Measurements from ENCODE around the gene ABI3. TPM values are rescaled to one million over a fixed set of nuclear protein-coding genes. Genes with fewer than 3 reads are reported as not detected.

The ABI3 gene
- total RNA-seq, 1 donor from 2014 or later = 0.77 TPM

GRCh38 chr17:49187301-49187700, 23.2 kb upstream of the ABI3 start:
- Histone ChIP-seq H4K20me1 (ENCODE audit: insufficient read depth, low read length) (no peaks in the 10 kb centered on the region), H3K27ac (ENCODE audit: low read depth, low read length) (no peak overlapping the region), H3K79me2 (ENCODE audit: insufficient read depth, low read length) (no peaks in the 10 kb centered on the region), H3K9ac (ENCODE audit: low read length) (no peak overlapping the region), H3K4me2 (ENCODE audit: low read length) (no peak overlapping the region), H3K4me1 (ENCODE audit: insufficient read depth, low read length) (peaks cover 5% of the 10 kb centered on the region), H3K27me3 (ENCODE audit: insufficient read depth, low read length) (no peaks in the 10 kb centered on the region), H3K9me3 (ENCODE audit: insufficient read depth, low read depth, low read length) (peaks cover 5% of the 10 kb centered on the region), H2AFZ (ENCODE audit: low read depth, low read length) (no peak overlapping the region), H3K4me3 (ENCODE audit: insufficient read depth, low read depth, low read length) (no peak overlapping the region), H3K36me3 (ENCODE audit: insufficient read depth, low read length) (no peaks in the 10 kb centered on the region)
- H3K27me3 Mint-ChIP-seq (ENCODE audit: low read depth, unreplicated experiment) = peaks cover 4% of the 10 kb centered on the region
- H3K27ac Mint-ChIP-seq (ENCODE audit: unreplicated experiment) = no peak overlapping the region
- FAIRE-seq (no peak), DNase-seq (ENCODE audit: low read depth) (no peak)
- no peaks in the 10 kb centered on the region for H3K4me1 Mint-ChIP-seq (ENCODE audit: low read depth, unreplicated experiment)
- H3K4me3 Mint-ChIP-seq (ENCODE audit: unreplicated experiment) = no peak overlapping the region
- peaks cover 2% of the 10 kb centered on the region for H3K36me3 Mint-ChIP-seq (ENCODE audit: low read depth, unreplicated experiment)
- no peak for TF ChIP-seq EZH2 (IDR thresholded peaks at IDR 0.05; ENCODE audit: insufficient read depth, low read length)
- no peak for TF ChIP-seq CTCF (IDR thresholded peaks at IDR 0.05; ENCODE audit: insufficient read depth, low read depth, low read length)
- peaks cover 16% of the 10 kb centered on the region for H3K9me3 Mint-ChIP-seq (ENCODE audit: unreplicated experiment)

GRCh38 chr17:49190932-49191331, 19.6 kb upstream of the ABI3 start:
- no peak overlapping the region for H3K4me2 ChIP-seq (ENCODE audit: low read length)
- Mint-ChIP-seq H3K27me3 (ENCODE audit: low read depth, unreplicated experiment) (no peaks in the 10 kb centered on the region), H3K4me3 (ENCODE audit: unreplicated experiment) (no peak overlapping the region), H3K27ac (ENCODE audit: unreplicated experiment) (no peak overlapping the region), H3K9me3 (ENCODE audit: unreplicated experiment) (no peaks in the 10 kb centered on the region), H3K36me3 (ENCODE audit: low read depth, unreplicated experiment) (no peaks in the 10 kb centered on the region), H3K4me1 (ENCODE audit: low read depth, unreplicated experiment) (peaks cover 6% of the 10 kb centered on the region)
- DNase-seq (ENCODE audit: low read depth) (no peak), FAIRE-seq (no peak)
- H3K9me3 ChIP-seq (ENCODE audit: insufficient read depth, low read depth, low read length) = no peaks in the 10 kb centered on the region
- H2AFZ ChIP-seq (ENCODE audit: low read depth, low read length) = peak overlapping the region; percentile 16
- peaks cover 10% of the 10 kb centered on the region for H3K4me1 ChIP-seq (ENCODE audit: insufficient read depth, low read length)
- H3K4me3 ChIP-seq (ENCODE audit: insufficient read depth, low read depth, low read length) = no peak overlapping the region
- no peaks in the 10 kb centered on the region for H3K36me3 ChIP-seq (ENCODE audit: insufficient read depth, low read length)
- no peaks in the 10 kb centered on the region for H4K20me1 ChIP-seq (ENCODE audit: insufficient read depth, low read length)
- no peak overlapping the region for H3K9ac ChIP-seq (ENCODE audit: low read length)
- TF ChIP-seq EZH2 (IDR thresholded peaks at IDR 0.05; ENCODE audit: insufficient read depth, low read length) (no peak), CTCF (IDR thresholded peaks at IDR 0.05; ENCODE audit: insufficient read depth, low read depth, low read length) (no peak)
- H3K27ac ChIP-seq (ENCODE audit: low read depth, low read length) = no peak overlapping the region
- no peaks in the 10 kb centered on the region for H3K27me3 ChIP-seq (ENCODE audit: insufficient read depth, low read length)
- no peaks in the 10 kb centered on the region for H3K79me2 ChIP-seq (ENCODE audit: insufficient read depth, low read length)

DNA sequence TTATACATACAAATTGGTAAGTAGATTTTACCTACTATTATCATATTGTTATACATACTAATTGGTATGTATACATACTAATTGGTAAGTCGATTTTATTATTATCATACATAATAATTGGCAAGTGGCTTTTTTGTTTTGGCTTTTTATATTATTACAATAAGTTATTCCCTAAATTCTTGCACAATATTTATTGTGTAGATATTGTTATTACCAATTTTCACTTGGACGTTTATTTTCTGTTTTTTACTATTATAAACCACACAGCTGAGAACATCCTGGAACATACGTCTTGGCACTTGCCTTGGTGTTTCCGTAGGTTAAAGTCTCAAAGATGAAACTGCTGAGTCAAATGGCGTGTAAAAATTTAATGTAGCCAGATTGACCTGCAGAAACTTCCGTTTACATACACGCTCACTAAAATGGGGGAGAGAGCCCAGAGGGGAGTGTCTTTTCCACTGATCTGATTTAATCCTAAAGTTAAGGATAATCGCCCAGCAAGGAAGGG, 19.0 kb upstream of the ABI3 start:
- peak overlapping the region; percentile 91 for H3K4me2 ChIP-seq (ENCODE audit: low read length)
- no peaks in the 10 kb centered on the region for H3K36me3 ChIP-seq (ENCODE audit: insufficient read depth, low read length)
- no peaks in the 10 kb centered on the region for H3K36me3 Mint-ChIP-seq (ENCODE audit: low read depth, unreplicated experiment)
- FAIRE-seq (no peak), DNase-seq (ENCODE audit: low read depth) (no peak)
- TF ChIP-seq CTCF (IDR thresholded peaks at IDR 0.05; ENCODE audit: insufficient read depth, low read depth, low read length) (peak; percentile 15), EZH2 (IDR thresholded peaks at IDR 0.05; ENCODE audit: insufficient read depth, low read length) (no peak)
- no peaks in the 10 kb centered on the region for H4K20me1 ChIP-seq (ENCODE audit: insufficient read depth, low read length)
- H3K27me3 ChIP-seq (ENCODE audit: insufficient read depth, low read length) = no peaks in the 10 kb centered on the region
- no peaks in the 10 kb centered on the region for H3K27me3 Mint-ChIP-seq (ENCODE audit: low read depth, unreplicated experiment)
- peak overlapping the region; percentile 92 for H3K27ac ChIP-seq (ENCODE audit: low read depth, low read length)
- H3K9ac ChIP-seq (ENCODE audit: low read length) = peak overlapping the region; percentile 90
- H2AFZ ChIP-seq (ENCODE audit: low read depth, low read length) = peak overlapping the region; percentile 93
- H3K9me3 Mint-ChIP-seq (ENCODE audit: unreplicated experiment) = no peaks in the 10 kb centered on the region
- H3K79me2 ChIP-seq (ENCODE audit: insufficient read depth, low read length) = no peaks in the 10 kb centered on the region
- H3K9me3 ChIP-seq (ENCODE audit: insufficient read depth, low read depth, low read length) = no peaks in the 10 kb centered on the region
- peak overlapping the region; percentile 94 for H3K27ac Mint-ChIP-seq (ENCODE audit: unreplicated experiment)
- H3K4me3 Mint-ChIP-seq (ENCODE audit: unreplicated experiment) = peak overlapping the region; percentile 88
- H3K4me3 ChIP-seq (ENCODE audit: insufficient read depth, low read depth, low read length) = peak overlapping the region; percentile 80
- H3K4me1 ChIP-seq (ENCODE audit: insufficient read depth, low read length) = peaks cover 10% of the 10 kb centered on the region
- peaks cover 6% of the 10 kb centered on the region for H3K4me1 Mint-ChIP-seq (ENCODE audit: low read depth, unreplicated experiment)
